AG08396 (cell line): Measurements from ENCODE around the gene RANBP17.
"Not testable (repeated sequence)": the region's sequence is repeated elsewhere in the genome, so short reads cannot be mapped to it uniquely, and the experiment has no call there.

ENCODE experiments used
- DNase-seq: peaks from one replicate; pipeline ENCODE4 v3.0.0; 2012; ENCODE audit warnings: low spot score, mixed read lengths

Gene RANBP17

GRCh38 chr5:170870390-170870789, 8.6 kb downstream of the RANBP17 start:
- not testable (repeated sequence) for DNase-seq

GRCh38 chr5:170874017-170874416, 12.2 kb downstream of the RANBP17 start:
- DNase-seq, result no peak

GRCh38 chr5:170875811-170876210, 14.0 kb downstream of the RANBP17 start:
- DNase-seq, result no peak

GRCh38 chr5:170880084-170880483, 18.3 kb downstream of the RANBP17 start:
- no peak for DNase-seq

- no peak for DNase-seq
These were observed 20.5 kb downstream of the RANBP17 start for GRCh38 chr5:170882345-170882744.

- no peak for DNase-seq
These were observed 23.4 kb downstream of the RANBP17 start for GRCh38 chr5:170885256-170885655.

- DNase-seq, result no peak
These were observed 24.0 kb downstream of the RANBP17 start for GRCh38 chr5:170885809-170886208.

GRCh38 chr5:170886210-170886894, 24.5 kb downstream of the RANBP17 start:
- DNase-seq, result no peak

- no peak for DNase-seq
These were observed 30.4 kb downstream of the RANBP17 start for GRCh38 chr5:170892196-170892595.

- no peak for DNase-seq
These were observed 32.8 kb downstream of the RANBP17 start for GRCh38 chr5:170894665-170895064.

GRCh38 chr5:170896779-170897178, 35.0 kb downstream of the RANBP17 start:
- DNase-seq, result no peak

GRCh38 chr5:170903075-170903474, 41.3 kb downstream of the RANBP17 start:
- DNase-seq, result no peak

GRCh38 chr5:170907758-170908157, 45.9 kb downstream of the RANBP17 start:
- DNase-seq, result no peak

- DNase-seq, result no peak
These were observed 51.8 kb downstream of the RANBP17 start for GRCh38 chr5:170913573-170913972.

GRCh38 chr5:170917113-170917512, 55.3 kb downstream of the RANBP17 start:
- no peak for DNase-seq

- DNase-seq, result no peak
These were observed 58.4 kb downstream of the RANBP17 start for GRCh38 chr5:170920196-170920595.

- not testable (repeated sequence) for DNase-seq
These were observed 60.5 kb downstream of the RANBP17 start for GRCh38 chr5:170922331-170922730.

- no peak for DNase-seq
These were observed 62.2 kb downstream of the RANBP17 start for GRCh38 chr5:170923910-170924620.

GRCh38 chr5:170935534-170936218, 73.9 kb downstream of the RANBP17 start:
- not testable (repeated sequence) for DNase-seq

- DNase-seq, result no peak
These were observed 75.3 kb downstream of the RANBP17 start for GRCh38 chr5:170937072-170937471.

GRCh38 chr5:170937914-170938313, 76.1 kb downstream of the RANBP17 start:
- DNase-seq, result no peak

- no peak for DNase-seq
These were observed 77.4 kb downstream of the RANBP17 start for GRCh38 chr5:170939178-170939577.

GRCh38 chr5:170941788-170942187, 80.0 kb downstream of the RANBP17 start:
- DNase-seq, result no peak
